HG03095 (cell line): ENCODE results near the gene AGXT.

Source experiments
- ATAC-seq: cut with Tn5 transposase; IDR thresholded peaks from one replicate; pipeline ENCODE4 v1.9.1; 2021; ENCODE audit warnings: moderate library complexity; ENCODE audit not compliant: unreplicated experiment

AGXT gene

DNA sequence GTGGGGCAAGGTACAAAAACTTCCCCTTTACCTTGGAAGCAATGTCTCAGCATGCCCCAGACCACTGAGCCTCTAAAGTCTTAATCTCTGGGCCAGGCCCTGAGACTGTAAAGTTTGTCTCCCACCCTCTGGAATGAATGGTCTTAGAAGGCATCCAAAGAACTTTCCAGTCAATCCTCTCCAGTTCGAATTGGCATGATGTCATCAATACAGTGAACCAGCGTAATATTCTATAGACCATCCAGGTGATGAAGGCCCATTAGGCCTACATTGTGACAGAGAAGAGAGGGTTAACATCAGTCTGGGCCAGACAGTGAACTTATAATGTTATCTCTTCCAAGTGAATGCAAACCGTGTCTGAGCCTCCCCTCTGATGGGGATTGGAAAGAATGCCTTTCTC lies 16.1 kb downstream of the AGXT start:
- ATAC-seq: no peak

GRCh38 chr2:240885566-240885965 lies 16.9 kb downstream of the AGXT start:
- ATAC-seq: no peak

DNA sequence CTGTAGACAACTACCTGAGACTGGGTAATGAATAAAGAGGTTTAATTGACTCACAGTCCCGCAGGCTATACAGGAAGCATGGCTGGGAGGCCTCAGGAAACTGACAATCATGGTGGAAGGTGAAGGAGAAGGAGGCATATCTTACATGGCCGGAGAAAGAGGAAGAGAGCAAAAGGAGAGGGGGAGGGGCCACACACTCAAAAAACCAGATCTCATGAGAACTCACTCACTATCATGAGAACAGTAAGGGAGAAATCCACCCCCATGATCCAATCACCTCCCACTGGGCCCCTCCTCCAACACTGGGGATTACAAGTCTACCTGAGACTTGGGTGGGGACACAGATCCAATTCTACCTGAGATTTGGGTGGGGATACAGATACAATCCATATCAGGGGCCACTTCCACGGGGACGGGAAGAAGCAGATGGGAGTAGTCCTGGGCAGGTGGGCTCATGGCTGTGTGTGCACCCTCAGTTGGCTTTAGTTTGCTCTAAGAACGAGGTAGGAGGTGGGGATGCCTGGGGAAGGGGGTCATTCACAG lies 17.5 kb downstream of the AGXT start:
- no peak for ATAC-seq

- ATAC-seq: no peak
Observed at GRCh38 chr2:240886678-240887609, 18.3 kb downstream of the AGXT start.

DNA sequence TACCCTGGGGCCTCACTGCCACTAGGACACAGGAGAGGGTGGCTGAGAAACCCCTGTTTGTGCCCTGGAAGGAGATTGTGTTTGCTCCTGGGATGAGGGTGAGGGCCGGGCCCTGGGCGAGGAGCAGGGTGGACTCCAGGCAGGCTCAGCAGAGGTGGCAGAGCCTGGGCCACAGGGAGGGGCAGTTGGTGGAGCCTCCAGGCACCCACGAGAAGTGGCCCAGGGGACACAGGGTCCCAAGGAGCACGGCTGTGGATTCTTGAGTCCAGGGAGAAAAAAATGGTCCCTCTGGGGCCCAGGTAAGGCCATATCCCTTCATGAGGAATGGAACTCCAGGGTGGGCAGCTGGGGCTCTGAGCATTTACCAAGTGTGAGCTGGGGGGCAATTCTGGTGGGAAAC lies 19.0 kb downstream of the AGXT start:
- no peak for ATAC-seq

DNA sequence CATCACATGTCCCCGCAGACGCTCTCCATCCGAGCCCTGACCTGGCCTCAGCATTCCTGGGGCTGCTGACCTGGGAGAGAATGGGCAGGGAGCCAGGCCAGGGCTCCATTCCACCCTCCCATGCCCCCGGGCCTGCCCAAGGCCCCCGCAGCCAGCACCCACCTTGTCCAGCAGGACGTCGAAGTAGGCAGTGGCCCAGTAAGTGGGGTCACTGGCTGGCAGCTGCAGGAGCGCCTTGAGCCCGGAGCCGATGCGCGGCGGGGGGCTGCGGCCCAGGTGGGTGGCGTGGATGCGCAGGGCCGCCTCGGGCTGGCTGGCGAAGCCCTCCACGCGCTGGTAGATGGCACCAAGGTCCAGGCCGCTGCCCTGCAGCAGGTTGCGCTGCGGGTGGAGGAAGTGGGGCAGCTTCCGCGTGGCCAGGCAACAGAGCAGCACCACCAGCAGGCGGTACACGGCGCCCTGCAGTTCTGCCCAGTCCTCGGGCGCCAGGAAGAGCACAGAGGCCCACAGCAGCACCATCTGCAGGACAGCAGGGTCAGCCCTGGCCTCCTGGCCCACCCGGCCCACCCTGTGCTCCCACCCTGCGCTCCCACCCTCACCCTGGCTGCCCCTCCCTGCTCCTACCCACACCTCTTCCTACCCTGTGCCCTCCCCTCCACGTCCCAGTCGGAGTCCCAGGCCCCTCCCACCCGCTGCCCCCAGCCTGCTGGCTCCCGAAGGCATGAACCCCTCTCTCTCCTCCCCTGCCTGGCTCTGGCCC lies 19.7 kb downstream of the AGXT start:
- no peak for ATAC-seq

- ATAC-seq: no peak
Observed at GRCh38 chr2:240888890-240889573, 20.4 kb downstream of the AGXT start.

DNA sequence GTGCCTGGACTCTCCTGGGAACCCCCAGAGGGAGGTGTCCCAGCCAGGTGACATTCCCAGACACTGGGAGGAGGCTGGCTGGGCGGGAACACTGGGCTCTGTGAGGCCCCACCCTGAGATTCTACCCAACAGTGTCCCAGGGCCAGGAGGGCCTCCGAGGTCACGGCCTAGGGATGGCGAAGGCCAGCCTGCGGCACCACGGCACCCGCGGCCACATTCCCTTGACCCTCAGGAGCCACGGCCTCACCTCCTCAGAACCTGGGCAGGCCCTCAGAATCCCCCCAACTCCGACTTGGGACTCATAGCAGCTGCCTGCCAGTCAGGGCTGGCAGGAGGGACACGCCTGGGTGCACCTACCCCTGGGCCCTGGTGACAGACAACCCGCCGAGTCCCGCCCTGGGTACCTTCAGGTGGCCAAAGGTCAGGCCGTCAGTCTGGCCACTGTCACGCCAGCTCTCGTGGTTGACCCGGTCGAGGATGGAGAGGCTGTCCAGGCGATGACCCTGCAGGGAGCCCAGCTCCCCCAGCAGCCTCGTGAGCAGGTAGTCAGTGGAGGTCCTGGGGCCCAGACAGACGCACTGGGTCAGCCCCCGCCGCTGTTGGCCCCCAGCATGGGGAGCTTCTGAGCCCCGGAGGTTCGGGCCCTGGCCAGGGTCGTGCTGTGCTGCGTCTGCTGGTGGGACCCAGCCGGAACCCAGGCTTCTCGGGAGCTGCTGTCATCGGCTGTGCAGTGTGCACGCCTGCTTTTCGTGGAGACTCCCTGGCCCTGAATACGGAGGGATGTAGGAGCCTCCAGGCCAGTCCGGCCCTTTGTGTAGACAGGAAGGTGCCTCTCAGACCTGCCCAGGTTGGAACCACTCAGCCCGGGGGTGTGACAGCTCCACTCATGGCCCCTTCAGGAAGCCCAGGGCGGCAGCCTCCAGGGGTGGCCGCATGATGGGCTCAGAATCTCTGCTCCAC lies 21.3 kb downstream of the AGXT start:
- no peak for ATAC-seq

GRCh38 chr2:240890691-240891090 lies 22.1 kb downstream of the AGXT start:
- ATAC-seq: no peak

DNA sequence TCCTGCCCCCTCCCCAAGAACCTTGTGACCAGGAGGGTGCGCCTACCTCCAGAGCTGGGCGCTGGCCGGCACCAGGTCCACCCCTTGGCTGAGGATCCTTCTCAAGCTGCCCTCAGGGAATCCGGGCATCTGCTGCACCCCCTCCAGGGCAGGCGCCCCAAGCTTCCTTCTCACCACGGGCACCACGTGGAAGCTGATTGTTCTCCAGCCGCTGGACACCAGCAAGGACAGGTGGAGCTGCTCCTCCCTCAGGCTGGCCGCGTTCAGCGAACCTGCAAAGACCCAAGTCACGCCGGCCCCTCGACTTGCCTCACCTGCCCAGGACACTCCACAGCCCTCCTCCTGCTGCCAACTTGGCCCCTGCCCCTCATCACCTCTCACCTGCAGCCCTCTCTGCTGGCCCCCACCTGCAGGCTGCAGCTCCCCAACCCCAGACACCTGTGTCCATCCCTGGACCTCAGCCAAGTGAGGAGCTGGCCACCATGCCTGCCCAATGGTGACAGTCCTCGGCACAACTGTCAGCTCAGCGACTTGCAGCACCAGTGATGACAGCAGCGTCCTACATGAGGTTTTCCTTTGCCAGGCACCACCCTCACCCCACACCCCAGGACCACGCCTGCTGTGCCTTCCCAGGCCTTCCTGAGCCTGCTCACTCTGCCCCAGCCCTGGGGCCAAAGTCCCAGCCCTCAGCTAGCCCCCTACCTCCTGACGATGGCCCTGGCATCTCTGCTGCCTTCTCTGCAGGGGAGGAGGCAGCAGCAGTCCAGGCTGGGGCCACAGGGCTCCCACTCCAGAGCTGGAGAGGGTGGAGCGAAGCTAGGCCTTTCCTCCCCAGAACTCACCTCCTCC lies 23.1 kb downstream of the AGXT start:
- no peak for ATAC-seq

- no peak for ATAC-seq
Observed at GRCh38 chr2:240892356-240892755, 23.7 kb downstream of the AGXT start.

DNA sequence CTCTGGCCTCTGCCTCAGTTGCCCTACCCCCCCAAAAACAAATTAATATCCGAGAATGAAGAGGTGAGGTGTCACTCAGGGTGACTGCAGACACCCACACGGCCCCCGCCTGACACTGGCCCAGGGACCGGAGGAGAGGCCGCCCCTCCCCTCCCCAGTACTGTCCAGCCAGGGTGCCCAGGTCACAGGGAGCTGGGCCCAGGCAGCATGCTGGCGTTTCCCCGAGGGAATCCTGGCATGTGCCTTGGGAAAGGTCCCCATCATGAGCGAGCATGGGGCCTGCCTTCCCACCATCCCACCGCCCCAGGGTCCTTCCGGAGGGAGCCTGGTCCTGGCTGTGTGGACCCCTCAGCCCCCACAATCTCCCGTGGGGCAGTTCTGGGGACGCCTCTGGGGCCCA lies 24.3 kb downstream of the AGXT start:
- no peak for ATAC-seq

DNA sequence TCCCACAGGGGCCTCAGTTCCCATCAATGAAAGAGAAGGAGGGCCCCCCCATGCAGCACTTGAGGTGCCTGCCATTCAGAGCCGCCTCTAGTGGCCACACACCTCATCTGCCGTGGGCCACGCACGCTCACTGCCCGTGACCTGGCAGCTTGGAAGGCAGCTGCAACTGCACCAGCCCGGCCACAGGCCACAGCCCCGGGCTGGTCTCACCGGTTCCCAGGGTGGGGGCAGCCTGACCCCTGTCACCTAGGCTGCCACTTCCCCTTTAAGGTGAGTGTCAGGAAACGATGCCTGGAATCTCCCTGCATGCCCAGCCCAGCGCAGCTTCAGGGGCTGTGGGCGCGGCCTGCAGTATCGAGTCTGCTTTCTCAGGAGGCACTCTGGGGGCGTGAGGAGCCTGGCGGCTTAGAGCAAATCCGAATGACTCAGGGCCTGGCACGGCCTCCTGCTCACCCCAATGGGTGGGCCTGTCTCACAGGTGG lies 24.8 kb downstream of the AGXT start:
- no peak for ATAC-seq

DNA sequence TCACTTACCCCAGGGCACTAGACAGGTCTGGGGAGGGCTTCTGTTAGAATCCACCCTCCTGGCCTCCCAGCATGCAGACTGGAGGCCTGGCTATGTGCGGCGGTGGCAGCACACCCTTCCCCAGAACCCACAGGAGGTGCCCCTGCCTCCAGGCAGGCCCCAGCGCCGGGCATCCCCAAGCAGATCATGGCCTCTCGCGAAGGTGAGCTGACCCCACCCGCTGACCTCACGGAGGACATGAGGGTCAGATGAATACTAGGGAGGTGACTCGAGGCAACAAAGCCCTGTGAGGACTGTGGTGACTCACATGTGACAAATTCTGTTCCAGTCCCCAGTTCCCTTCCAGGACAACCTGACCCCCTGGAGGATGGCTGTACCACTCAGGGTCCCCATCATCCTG lies 25.4 kb downstream of the AGXT start:
- no peak for ATAC-seq

DNA sequence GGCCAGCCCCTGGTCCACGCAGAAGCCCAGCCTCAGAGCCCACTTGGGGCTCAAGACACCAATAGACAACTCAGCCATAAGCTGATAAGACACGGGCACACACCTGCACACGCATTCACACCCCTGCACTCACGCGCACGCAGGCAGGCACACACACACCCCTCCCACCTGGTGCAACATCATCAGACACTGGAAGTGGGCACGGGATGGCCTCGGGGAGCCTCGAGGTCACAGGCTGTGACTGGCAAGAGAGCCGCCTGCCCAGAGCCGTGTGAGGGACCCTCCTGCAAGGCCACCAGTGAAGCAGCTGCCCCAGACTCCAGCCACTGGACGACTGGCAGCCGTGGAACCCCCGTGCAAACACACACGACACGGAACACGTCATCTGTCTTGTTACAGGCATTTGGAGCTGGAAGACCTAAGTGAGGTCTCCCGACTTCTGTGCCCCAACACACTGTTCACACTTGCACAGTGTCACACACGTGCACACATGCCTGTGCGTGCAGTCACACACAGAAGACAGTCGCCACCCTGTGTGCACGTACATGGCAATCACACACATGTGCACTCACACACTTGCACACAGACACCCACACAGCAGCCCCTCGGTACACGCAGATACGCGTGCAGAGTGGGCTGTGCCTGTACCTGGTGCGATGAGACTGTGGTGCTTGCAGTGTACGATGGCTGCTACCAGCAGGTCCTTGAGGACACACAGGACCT lies 26.4 kb downstream of the AGXT start:
- ATAC-seq: no peak

GRCh38 chr2:240895656-240896388 lies 27.2 kb downstream of the AGXT start, which contains the start of gene MAB21L4:
Gene MAB21L4 (minus strand): TSS chr2:240896156. CDS start chr2:240895997, 159 bp downstream.
- no peak for ATAC-seq

GRCh38 chr2:240896394-240896793 lies 27.8 kb downstream of the AGXT start:
- ATAC-seq: no peak
